ENCODE results near the gene NDUFA11. TPM values are rescaled to one million over a fixed set of nuclear protein-coding genes. Genes with fewer than 3 reads are reported as not detected.

Gene NDUFA11
- total and polyA plus RNA-seq, 2 of the 13 experiments (the other 11 are each of a cell fraction or from before 2014, with no cell fraction given), result 286 to 378 TPM

GRCh38 chr19:5873617-5874199, 29.9 kb downstream of the NDUFA11 start (continued):
- TF ChIP-seq ZNF781 (CRISPR knock-in tag; IDR thresholded peaks at IDR 0.05; ENCODE audit: borderline replicate concordance, not compliant biosample characterization) (no peak), ZMYM4 (CRISPR knock-in tag; IDR thresholded peaks at IDR 0.05) (0 out of 2 replicates have a peak, but pooled peaks have one; percentile 16)

- intact Hi-C loops (cut with micrococcal nuclease; ENCODE audit: unreplicated experiment), result loop anchor here (2.0 to 5.0 kb wide), 2 partner anchors 20 to 44 kb away; no protein-coding TSS in a partner anchor
- ATAC-seq (peak; percentile 92), FAIRE-seq (peak; percentile 98), DNase-seq (ENCODE audit: low spot score) (peak; percentile 97)
- ChIA-PET CTCF (ENCODE audit: low intra/inter-chr PET ratio, low total read pairs) (no interaction called here), POLR2A (interaction anchor here (1.0 to 5.0 kb wide), 6 partner anchors 9 to 67 kb away, joined by 4 to 54 read pairs (median 8); partner anchors contain the start of genes FUT6, NDUFA11 and VMAC)
- H3K27me3 ChIP-seq (ENCODE audit: control insufficient read depth in 1 of 2, insufficient read depth in 2 of 2, low read length in 2 of 2), result no peaks in the 10 kb centered on the region
- BruUV-seq (replicated peaks), result no TSS peak
- H3K9ac ChIP-seq (ENCODE audit: insufficient read depth, low read depth, low read length), result peak overlapping the region; percentile 75
- peak overlapping the region; percentile 97 for H3K27ac ChIP-seq (ENCODE audit: extremely low read length, insufficient read depth, low read length)
- 0 out of 6 replicates have a peak overlapping the region, but pooled peaks of 1 of the 3 experiments have one; percentile 46 for H3K4me3 ChIP-seq (replicated peaks in 1 of 3; ENCODE audit: insufficient read depth in 1 of 3, low read depth in 2 of 3, low read length in 3 of 3)
- in situ Hi-C loops (cut with HindIII; ENCODE audit: extremely low pct_ligation_motif_present, low pct_unique_long_range_greater_than_20kb), result no loop called here
- H2AFZ ChIP-seq (ENCODE audit: low read length), result no peak overlapping the region
- H3K4me2 ChIP-seq (ENCODE audit: low read depth, low read length), result peak overlapping the region; percentile 58
- H4K20me1 ChIP-seq (ENCODE audit: insufficient read depth, low read length), result no peaks in the 10 kb centered on the region
- peaks cover 80% of the 10 kb centered on the region for H3K4me1 ChIP-seq (ENCODE audit: insufficient read depth, low read length)
- no peaks in the 10 kb centered on the region for H3K36me3 ChIP-seq (replicated peaks in 1 of 2; ENCODE audit: control insufficient read depth in 1 of 2, insufficient read depth in 2 of 2, low read length in 2 of 2)
- WGBS (ENCODE audit: low lambda C conversion rate), result under 1% methylated on average over 12 of the region's 12 CpGs
- no peaks in the 10 kb centered on the region for H3K79me2 ChIP-seq (ENCODE audit: insufficient read depth, low read length)
- no peaks in the 10 kb centered on the region for H3K9me3 ChIP-seq (ENCODE audit: low read length)
- TF ChIP-seq SMYD3 (CRISPR knock-in tag; IDR thresholded peaks at IDR 0.05) (peak; percentile 55; the same call in 1 of the 2 replicates), EHMT2 (IDR thresholded peaks at IDR 0.05; ENCODE audit: borderline replicate concordance, low read depth, low read length) (no peak), ZNF556 (CRISPR knock-in tag; IDR thresholded peaks at IDR 0.05; ENCODE audit: borderline replicate concordance) (peak; percentile 78; the same call in 1 of the 2 replicates), PCBP1 (IDR thresholded peaks at IDR 0.05; ENCODE audit: borderline replicate concordance, low read depth, low read length) (no peak), ZNF543 (CRISPR knock-in tag; IDR thresholded peaks at IDR 0.05) (peak; percentile 72), ZNF776 (CRISPR knock-in tag; IDR thresholded peaks at IDR 0.05) (no peak), ZNF761 (CRISPR knock-in tag; conservative IDR thresholded peaks at IDR 0.05) (peak; percentile 73; the same call in 1 of the 2 replicates), ZBTB33 (CRISPR knock-in tag; IDR thresholded peaks at IDR 0.05) (peak; percentile 82), MEF2D (CRISPR knock-in tag; IDR thresholded peaks at IDR 0.05) (peak; percentile 99), ZNF775 (CRISPR knock-in tag; IDR thresholded peaks at IDR 0.05; ENCODE audit: borderline replicate concordance) (no peak), TCF12 (IDR thresholded peaks at IDR 0.05) (no peak), TCF12 (CRISPR knock-in tag; IDR thresholded peaks at IDR 0.05) (peak; percentile 72), ZBED4 (CRISPR knock-in tag; IDR thresholded peaks at IDR 0.05; ENCODE audit: borderline replicate concordance) (peak; percentile 82), ZC3H13 (CRISPR knock-in tag; IDR thresholded peaks at IDR 0.05) (peak; percentile 75), SMAD3 (CRISPR knock-in tag; IDR thresholded peaks at IDR 0.05) (peak; percentile 99)
Observed at GRCh38 chr19:5870986-5871394, 32.6 kb downstream of the NDUFA11 start.
